PC-3 (cell line): Measurements from ENCODE around the gene PRSS50.

Experiments
- EZH2 ChIP-seq: fragments of 300-600 bp; sonication (generic); IDR thresholded peaks from one replicate; pipeline ENCODE4 v1.6.1; 2017; ENCODE audit warnings: antibody characterized with exemption, mild to moderate bottlenecking, low read length; ENCODE audit not compliant: unreplicated experiment
- EZH2phosphoT487 ChIP-seq: fragments of 300-600 bp; sonication (generic); IDR thresholded peaks from 2 replicates; pipeline ENCODE4 v1.6.1; 2018; ENCODE audit warnings: mild to moderate bottlenecking, antibody characterized with exemption, low read length, borderline replicate concordance
- TF ChIP-seq, protein P1 (sequence below): fragments of 300-600 bp; sonication (generic); conservative IDR thresholded peaks from 2 replicates; pipeline ENCODE4 v1.5.1; 2017; ENCODE audit warnings: antibody characterized with exemption, low read depth, mild to moderate bottlenecking, low read length

DNA sequence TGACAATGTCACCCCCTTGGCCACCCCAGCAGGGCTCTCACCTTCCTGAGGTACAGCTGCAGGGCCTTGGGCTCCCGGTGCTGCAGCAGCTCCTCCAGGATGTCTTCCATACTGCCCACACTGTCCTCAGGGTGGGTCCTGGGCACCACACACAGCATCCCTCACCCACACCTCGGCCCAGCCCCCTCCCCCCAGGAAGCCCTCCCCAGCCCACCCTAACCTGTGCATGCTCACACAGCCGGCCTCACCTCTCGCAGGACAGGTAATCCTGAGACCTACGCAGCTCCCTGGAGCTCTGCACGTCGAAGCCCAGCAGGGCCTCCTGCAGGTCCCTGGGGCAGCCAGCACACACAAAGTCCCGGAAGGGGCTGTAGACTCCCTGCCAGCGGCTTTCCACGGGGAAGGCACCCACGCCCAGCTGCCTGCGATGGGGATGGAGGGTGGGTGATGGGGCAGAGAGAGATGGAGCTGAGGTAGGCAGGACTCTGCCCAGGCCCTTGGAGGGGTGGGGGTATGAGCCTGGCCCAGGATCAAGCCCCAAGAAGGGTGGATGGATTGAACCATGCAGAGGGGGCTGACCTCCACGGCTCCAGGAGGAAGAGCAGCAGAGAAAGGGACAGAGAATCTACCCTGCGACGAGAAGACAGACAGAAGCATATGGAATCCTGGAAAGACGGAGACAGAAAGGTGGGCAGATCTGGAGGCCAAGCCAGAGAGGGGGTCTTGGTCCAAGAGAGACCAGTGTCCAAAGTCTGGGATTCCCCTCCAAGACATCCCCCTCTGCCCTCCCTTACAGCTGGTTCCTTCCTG lies 40.9 kb downstream of the PRSS50 start:
- TF ChIP-seq, protein P1, sequence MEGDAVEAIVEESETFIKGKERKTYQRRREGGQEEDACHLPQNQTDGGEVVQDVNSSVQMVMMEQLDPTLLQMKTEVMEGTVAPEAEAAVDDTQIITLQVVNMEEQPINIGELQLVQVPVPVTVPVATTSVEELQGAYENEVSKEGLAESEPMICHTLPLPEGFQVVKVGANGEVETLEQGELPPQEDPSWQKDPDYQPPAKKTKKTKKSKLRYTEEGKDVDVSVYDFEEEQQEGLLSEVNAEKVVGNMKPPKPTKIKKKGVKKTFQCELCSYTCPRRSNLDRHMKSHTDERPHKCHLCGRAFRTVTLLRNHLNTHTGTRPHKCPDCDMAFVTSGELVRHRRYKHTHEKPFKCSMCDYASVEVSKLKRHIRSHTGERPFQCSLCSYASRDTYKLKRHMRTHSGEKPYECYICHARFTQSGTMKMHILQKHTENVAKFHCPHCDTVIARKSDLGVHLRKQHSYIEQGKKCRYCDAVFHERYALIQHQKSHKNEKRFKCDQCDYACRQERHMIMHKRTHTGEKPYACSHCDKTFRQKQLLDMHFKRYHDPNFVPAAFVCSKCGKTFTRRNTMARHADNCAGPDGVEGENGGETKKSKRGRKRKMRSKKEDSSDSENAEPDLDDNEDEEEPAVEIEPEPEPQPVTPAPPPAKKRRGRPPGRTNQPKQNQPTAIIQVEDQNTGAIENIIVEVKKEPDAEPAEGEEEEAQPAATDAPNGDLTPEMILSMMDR, result no peak
- TF ChIP-seq EZH2phosphoT487 (no peak), EZH2 (no peak)
